ENCODE measurements around the gene EFEMP1. TPM values are rescaled to one million over a fixed set of nuclear protein-coding genes. Genes with fewer than 3 reads are reported as not detected.

EFEMP1 gene
- total RNA-seq, 1 experiment from 2014 or later: 24.0 TPM

GRCh38 chr2:55869637-55870325 is 53.8 kb downstream of the EFEMP1 start:
- DNase-seq (ENCODE audit: low spot score): no peak
- no peak for TF ChIP-seq SOX15 (CRISPR knock-in tag; IDR thresholded peaks at IDR 0.05)
- no peak for TF ChIP-seq ZNF416 (CRISPR knock-in tag; IDR thresholded peaks at IDR 0.05)
- TF ChIP-seq ZNF532 (CRISPR knock-in tag; IDR thresholded peaks at IDR 0.05; ENCODE audit: borderline replicate concordance): no peak
- TF ChIP-seq E2F4 (CRISPR knock-in tag; IDR thresholded peaks at IDR 0.05; ENCODE audit: borderline replicate concordance, low read depth): no peak
- TF ChIP-seq ELF4 (CRISPR knock-in tag; IDR thresholded peaks at IDR 0.05; ENCODE audit: low read depth): no peak
- no peak for TF ChIP-seq ATF1 (CRISPR knock-in tag; IDR thresholded peaks at IDR 0.05)
- TF ChIP-seq JUN (CRISPR knock-in tag; IDR thresholded peaks at IDR 0.05): no peak
- TF ChIP-seq, protein P1, sequence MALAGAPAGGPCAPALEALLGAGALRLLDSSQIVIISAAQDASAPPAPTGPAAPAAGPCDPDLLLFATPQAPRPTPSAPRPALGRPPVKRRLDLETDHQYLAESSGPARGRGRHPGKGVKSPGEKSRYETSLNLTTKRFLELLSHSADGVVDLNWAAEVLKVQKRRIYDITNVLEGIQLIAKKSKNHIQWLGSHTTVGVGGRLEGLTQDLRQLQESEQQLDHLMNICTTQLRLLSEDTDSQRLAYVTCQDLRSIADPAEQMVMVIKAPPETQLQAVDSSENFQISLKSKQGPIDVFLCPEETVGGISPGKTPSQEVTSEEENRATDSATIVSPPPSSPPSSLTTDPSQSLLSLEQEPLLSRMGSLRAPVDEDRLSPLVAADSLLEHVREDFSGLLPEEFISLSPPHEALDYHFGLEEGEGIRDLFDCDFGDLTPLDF (CRISPR knock-in tag; IDR thresholded peaks at IDR 0.05): no peak
- TF ChIP-seq, protein P2, sequence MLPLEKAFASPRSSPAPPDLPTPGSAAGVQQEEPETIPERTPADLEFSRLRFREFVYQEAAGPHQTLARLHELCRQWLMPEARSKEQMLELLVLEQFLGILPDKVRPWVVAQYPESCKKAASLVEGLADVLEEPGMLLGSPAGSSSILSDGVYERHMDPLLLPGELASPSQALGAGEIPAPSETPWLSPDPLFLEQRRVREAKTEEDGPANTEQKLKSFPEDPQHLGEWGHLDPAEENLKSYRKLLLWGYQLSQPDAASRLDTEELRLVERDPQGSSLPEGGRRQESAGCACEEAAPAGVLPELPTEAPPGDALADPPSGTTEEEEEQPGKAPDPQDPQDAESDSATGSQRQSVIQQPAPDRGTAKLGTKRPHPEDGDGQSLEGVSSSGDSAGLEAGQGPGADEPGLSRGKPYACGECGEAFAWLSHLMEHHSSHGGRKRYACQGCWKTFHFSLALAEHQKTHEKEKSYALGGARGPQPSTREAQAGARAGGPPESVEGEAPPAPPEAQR (CRISPR knock-in tag; IDR thresholded peaks at IDR 0.05): no peak
- TF ChIP-seq ZBTB21 (CRISPR knock-in tag; IDR thresholded peaks at IDR 0.05; ENCODE audit: borderline replicate concordance): no peak
- POLR2A ChIA-PET: no interaction called here
- CTCF ChIA-PET: no interaction called here
- no peak overlapping the region for H3K4me3 Mint-ChIP-seq
- no peaks in the 10 kb centered on the region for H3K36me3 Mint-ChIP-seq
- no peaks in the 10 kb centered on the region for H3K4me1 Mint-ChIP-seq
- no peaks in the 10 kb centered on the region for H3K9me3 Mint-ChIP-seq
- no peaks in the 10 kb centered on the region for H3K27me3 Mint-ChIP-seq (ENCODE audit: low read depth)
- H3K27ac Mint-ChIP-seq: no peak overlapping the region
- no peak for ATAC-seq

GRCh38 chr2:55865096-55865835 is 58.3 kb downstream of the EFEMP1 start:
- ChIA-PET CTCF (no interaction called here), POLR2A (no interaction called here)
- Mint-ChIP-seq H3K36me3 (no peaks in the 10 kb centered on the region), H3K27ac (no peak overlapping the region), H3K27me3 (ENCODE audit: low read depth) (no peaks in the 10 kb centered on the region), H3K4me1 (peaks cover 3% of the 10 kb centered on the region), H3K4me3 (no peak overlapping the region), H3K9me3 (no peaks in the 10 kb centered on the region)
- ATAC-seq: no peak
- DNase-seq (ENCODE audit: low spot score): no peak
- no peak for TF ChIP-seq CTCF (IDR thresholded peaks at IDR 0.05)
- TF ChIP-seq, protein P3, sequence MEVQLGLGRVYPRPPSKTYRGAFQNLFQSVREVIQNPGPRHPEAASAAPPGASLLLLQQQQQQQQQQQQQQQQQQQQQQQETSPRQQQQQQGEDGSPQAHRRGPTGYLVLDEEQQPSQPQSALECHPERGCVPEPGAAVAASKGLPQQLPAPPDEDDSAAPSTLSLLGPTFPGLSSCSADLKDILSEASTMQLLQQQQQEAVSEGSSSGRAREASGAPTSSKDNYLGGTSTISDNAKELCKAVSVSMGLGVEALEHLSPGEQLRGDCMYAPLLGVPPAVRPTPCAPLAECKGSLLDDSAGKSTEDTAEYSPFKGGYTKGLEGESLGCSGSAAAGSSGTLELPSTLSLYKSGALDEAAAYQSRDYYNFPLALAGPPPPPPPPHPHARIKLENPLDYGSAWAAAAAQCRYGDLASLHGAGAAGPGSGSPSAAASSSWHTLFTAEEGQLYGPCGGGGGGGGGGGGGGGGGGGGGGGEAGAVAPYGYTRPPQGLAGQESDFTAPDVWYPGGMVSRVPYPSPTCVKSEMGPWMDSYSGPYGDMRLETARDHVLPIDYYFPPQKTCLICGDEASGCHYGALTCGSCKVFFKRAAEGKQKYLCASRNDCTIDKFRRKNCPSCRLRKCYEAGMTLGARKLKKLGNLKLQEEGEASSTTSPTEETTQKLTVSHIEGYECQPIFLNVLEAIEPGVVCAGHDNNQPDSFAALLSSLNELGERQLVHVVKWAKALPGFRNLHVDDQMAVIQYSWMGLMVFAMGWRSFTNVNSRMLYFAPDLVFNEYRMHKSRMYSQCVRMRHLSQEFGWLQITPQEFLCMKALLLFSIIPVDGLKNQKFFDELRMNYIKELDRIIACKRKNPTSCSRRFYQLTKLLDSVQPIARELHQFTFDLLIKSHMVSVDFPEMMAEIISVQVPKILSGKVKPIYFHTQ (CRISPR knock-in tag; IDR thresholded peaks at IDR 0.05): no peak
- no peak for TF ChIP-seq GTF2I (CRISPR knock-in tag; conservative IDR thresholded peaks at IDR 0.05)
- no peak for TF ChIP-seq TCF7 (CRISPR knock-in tag; IDR thresholded peaks at IDR 0.05; ENCODE audit: low read depth)
- TF ChIP-seq EMX1 (CRISPR knock-in tag; IDR thresholded peaks at IDR 0.05): no peak
- no peak for TF ChIP-seq CBFB (CRISPR knock-in tag; IDR thresholded peaks at IDR 0.05; ENCODE audit: low read depth)
- TF ChIP-seq SP1 (CRISPR knock-in tag; conservative IDR thresholded peaks at IDR 0.05): no peak

Data from WTC11 (cell line).